SH-SY5Y (cell line): ENCODE data around the gene ALX4.

Experiments
- GATA2 ChIP-seq: IDR thresholded peaks from 2 replicates; pipeline ENCODE4 v1.6.1; 2011; ENCODE audit warnings: mild to moderate bottlenecking, low read depth, low read length
- GATA3 ChIP-seq: IDR thresholded peaks from 2 replicates; pipeline ENCODE4 v1.6.1; 2011; ENCODE audit warnings: low read depth, mild to moderate bottlenecking, low read length, moderate library complexity

- TF ChIP-seq GATA2 (no peak), GATA3 (no peak)
These were observed 39.3 kb downstream of the ALX4 start for GRCh38 chr11:44270403-44271273.
